Pancreas (tissue), 10 donors: ENCODE data around the gene GPR87. TPM values are rescaled to one million over a fixed set of nuclear protein-coding genes. Genes with fewer than 3 reads are reported as not detected.

Experiments used
- ATAC-seq, 4 donors: fragments of 200-7000 bp; cut with Tn5 transposase; one replicate each; pipeline versions ENCODE4 v1.8.0 to v1.9.1; 2020; ENCODE audit warnings: mild to moderate bottlenecking in 4 of 4, moderate library complexity in 4 of 4
- DNase-seq, 6 donors: peaks; one replicate each; pipeline ENCODE4 v3.0.0-alpha.2; 2020
- FAIRE-seq: peaks from 2 replicates; lab custom pipeline; 2012; peaks lifted over from hg19 to GRCh38; lab: Jason Lieb, UNC
- H3K27ac ChIP-seq, 4 donors: fragments of 200-600 bp; sonication (generic); 1 replicate in 3 of 4; 2 replicates in 1 of 4; pipeline versions ENCODE4 v1.5.0 to v1.8.0; 2020
- H3K27me3 ChIP-seq, 4 donors: fragments of 200-600 bp; one replicate each; pipeline ENCODE4 v1.8.0; 2021
- H3K36me3 ChIP-seq, 3 donors: fragments of 200-600 bp; sonication (generic) in 1 of 3; one replicate each; pipeline versions ENCODE4 v1.5.0 to v1.8.0; 2020 to 2021
- H3K4me1 ChIP-seq, 3 donors: fragments of 200-600 bp; one replicate each; pipeline ENCODE4 v1.8.0; 2021
- H3K4me3 ChIP-seq, 4 donors: fragments of 200-600 bp; sonication (generic) in 2 of 4; one replicate each; pipeline versions ENCODE4 v1.5.0 to v1.8.0; 2020 to 2021
- H3K9me3 ChIP-seq, 4 donors: fragments of 200-600 bp; one replicate each; pipeline ENCODE4 v1.8.0; 2021
- WGBS, 2 donors: extraction: QIAGEN DNeasy Blood & Tissue Kit; methylation state at CpG; one replicate each; pipeline ENCODE4 v1.1.7; 2013; 5-methylcytosine and 5-hydroxymethylcytosine counted together
- intact Hi-C, 3 donors: fragments of 100-400 bp; cut with DNase I; formaldehyde crosslinking; loops; one replicate each; pipeline versions ENCODE4 v1.11.1 to v1.14.2; 2022
- polyA plus RNA-seq, 2 donors: library from polyadenylated mRNA; stranded (reverse); fragments of 200-250 nt; gene quantifications; one replicate each; pipeline ENCODE4 v1.2.3, GENCODE V29; 2013
- total RNA-seq, 6 donors: library from RNA; stranded (reverse); fragmentation: NEBNext Ultra II Directional in 4 of 6; extraction: Animal tissue kit (Norgen Biotek cat#: 25700) in 4 of 6; gene quantifications; one replicate each; pipeline versions ENCODE4 v1.2.1 to v1.2.4, GENCODE V29; 2021 to 2023
- TF ChIP-seq, protein P1 (sequence below), 4 donors: fragments of 200-600 bp; sonication (generic) in 3 of 4; IDR thresholded peaks; one replicate each; pipeline versions ENCODE4 v1.5.0 to v1.8.0; 2021; ENCODE audit warnings: antibody characterized with exemption in 4 of 4
- donor health status: healthy with polysubstance abuse.
- donor health status: DM: no; HTN: no; CAD: no; lungs with moderate emphysema.
- donor health status: DM: no; HTN: no; CAD: no.
- donor health status: control.
- donor health status: control.
- donor health status: Bipolar disorder and iron deficiency.
- donor health status: DM: yes; HTN: yes; CAD: no.
- donor health status: DM: no; HTN: no; CAD: no.
- donor health status: DM: no; HTN: no; CAD: no.
- donor health status: DM: yes; HTN: yes; CAD: no.

Gene GPR87
- total and polyA plus RNA-seq, 8 donors: not detected

GRCh38 chr3:151276687-151277042 is 40.0 kb downstream of the GPR87 start:
- FAIRE-seq (no peak), ATAC-seq (no peak), DNase-seq (no peak)
- no peaks in the 10 kb centered on the region for H3K9me3 ChIP-seq
- H3K36me3 ChIP-seq: no peaks in the 10 kb centered on the region
- no peaks in the 10 kb centered on the region for H3K4me1 ChIP-seq
- TF ChIP-seq, protein P1, sequence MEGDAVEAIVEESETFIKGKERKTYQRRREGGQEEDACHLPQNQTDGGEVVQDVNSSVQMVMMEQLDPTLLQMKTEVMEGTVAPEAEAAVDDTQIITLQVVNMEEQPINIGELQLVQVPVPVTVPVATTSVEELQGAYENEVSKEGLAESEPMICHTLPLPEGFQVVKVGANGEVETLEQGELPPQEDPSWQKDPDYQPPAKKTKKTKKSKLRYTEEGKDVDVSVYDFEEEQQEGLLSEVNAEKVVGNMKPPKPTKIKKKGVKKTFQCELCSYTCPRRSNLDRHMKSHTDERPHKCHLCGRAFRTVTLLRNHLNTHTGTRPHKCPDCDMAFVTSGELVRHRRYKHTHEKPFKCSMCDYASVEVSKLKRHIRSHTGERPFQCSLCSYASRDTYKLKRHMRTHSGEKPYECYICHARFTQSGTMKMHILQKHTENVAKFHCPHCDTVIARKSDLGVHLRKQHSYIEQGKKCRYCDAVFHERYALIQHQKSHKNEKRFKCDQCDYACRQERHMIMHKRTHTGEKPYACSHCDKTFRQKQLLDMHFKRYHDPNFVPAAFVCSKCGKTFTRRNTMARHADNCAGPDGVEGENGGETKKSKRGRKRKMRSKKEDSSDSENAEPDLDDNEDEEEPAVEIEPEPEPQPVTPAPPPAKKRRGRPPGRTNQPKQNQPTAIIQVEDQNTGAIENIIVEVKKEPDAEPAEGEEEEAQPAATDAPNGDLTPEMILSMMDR (IDR thresholded peaks at IDR 0.05): no peak
- H3K27ac ChIP-seq: no peak overlapping the region
- intact Hi-C loops: no loop called here
- H3K27me3 ChIP-seq: no peaks in the 10 kb centered on the region
- 85 to 94% methylated on average over 6 of the region's 6 CpGs for WGBS, 2 donors
- no peak overlapping the region for H3K4me3 ChIP-seq

GRCh38 chr3:151276038-151276686 is 40.5 kb downstream of the GPR87 start:
- H3K27ac ChIP-seq: no peak overlapping the region
- intact Hi-C loops: no loop called here
- H3K4me3 ChIP-seq: no peak overlapping the region
- H3K4me1 ChIP-seq: no peaks in the 10 kb centered on the region
- FAIRE-seq: no peak
- no peaks in the 10 kb centered on the region for H3K9me3 ChIP-seq
- DNase-seq: no peak
- TF ChIP-seq, protein P1 (IDR thresholded peaks at IDR 0.05): no peak
- ATAC-seq: no peak
- no peaks in the 10 kb centered on the region for H3K36me3 ChIP-seq
- H3K27me3 ChIP-seq: no peaks in the 10 kb centered on the region
- WGBS, 2 donors: 74 to 82% methylated on average over 2 of the region's 2 CpGs

DNA sequence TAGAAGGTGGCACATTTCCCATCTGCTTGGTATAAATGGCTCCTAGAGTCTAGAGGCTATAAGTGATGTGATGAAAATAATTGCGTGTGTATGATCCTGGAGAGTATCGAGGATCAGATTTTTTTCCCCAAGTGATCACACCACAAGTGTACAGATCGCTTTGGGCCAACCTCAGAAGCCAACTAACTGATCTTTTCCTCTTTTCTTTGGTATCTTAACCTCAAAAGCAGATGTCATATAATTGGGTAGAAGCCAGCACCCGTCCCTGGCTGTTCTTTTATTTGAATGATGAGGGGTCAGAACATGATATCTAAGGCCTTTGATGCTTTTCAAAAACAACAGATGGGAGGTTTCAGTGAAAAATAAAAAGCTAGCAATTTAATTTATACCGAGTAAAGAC is 41.5 kb downstream of the GPR87 start:
- H3K27me3 ChIP-seq: no peaks in the 10 kb centered on the region
- TF ChIP-seq, protein P1 (IDR thresholded peaks at IDR 0.05): no peak
- no peaks in the 10 kb centered on the region for H3K36me3 ChIP-seq
- intact Hi-C loops: no loop called here
- ATAC-seq: no peak
- H3K4me1 ChIP-seq: no peaks in the 10 kb centered on the region
- no peak for DNase-seq
- H3K9me3 ChIP-seq: no peaks in the 10 kb centered on the region
- WGBS, 2 donors: 77 to 79% methylated on average over 5 of the region's 5 CpGs
- no peak overlapping the region for H3K27ac ChIP-seq
- no peak for FAIRE-seq
- H3K4me3 ChIP-seq: no peak overlapping the region

GRCh38 chr3:151269631-151270030 is 47.0 kb downstream of the GPR87 start:
- TF ChIP-seq, protein P1 (IDR thresholded peaks at IDR 0.05): no peak
- Histone ChIP-seq H3K4me3 (no peak overlapping the region), H3K27me3 (no peaks in the 10 kb centered on the region), H3K27ac (no peak overlapping the region), H3K36me3 (no peaks in the 10 kb centered on the region), H3K9me3 (no peaks in the 10 kb centered on the region), H3K4me1 (no peaks in the 10 kb centered on the region)
- DNase-seq (no peak), FAIRE-seq (no peak), ATAC-seq (no peak)
- WGBS, 2 donors: 68 to 82% methylated on average over 5 of the region's 5 CpGs
- intact Hi-C loops: no loop called here
